NCI-H2227 treated with DMSO at 0.1 percent for 48 hours (cell line): ENCODE results near the gene RAMP2.
"Not testable (repeated sequence)": the region's sequence is repeated elsewhere in the genome, so short reads cannot be mapped to it uniquely, and the experiment has no call there.

Source experiments
- DNase-seq: peaks from one replicate; lab custom pipeline; 2025; lab: John Stamatoyannopoulos, UW

The RAMP2 gene, protein sequence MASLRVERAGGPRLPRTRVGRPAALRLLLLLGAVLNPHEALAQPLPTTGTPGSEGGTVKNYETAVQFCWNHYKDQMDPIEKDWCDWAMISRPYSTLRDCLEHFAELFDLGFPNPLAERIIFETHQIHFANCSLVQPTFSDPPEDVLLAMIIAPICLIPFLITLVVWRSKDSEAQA

DNA sequence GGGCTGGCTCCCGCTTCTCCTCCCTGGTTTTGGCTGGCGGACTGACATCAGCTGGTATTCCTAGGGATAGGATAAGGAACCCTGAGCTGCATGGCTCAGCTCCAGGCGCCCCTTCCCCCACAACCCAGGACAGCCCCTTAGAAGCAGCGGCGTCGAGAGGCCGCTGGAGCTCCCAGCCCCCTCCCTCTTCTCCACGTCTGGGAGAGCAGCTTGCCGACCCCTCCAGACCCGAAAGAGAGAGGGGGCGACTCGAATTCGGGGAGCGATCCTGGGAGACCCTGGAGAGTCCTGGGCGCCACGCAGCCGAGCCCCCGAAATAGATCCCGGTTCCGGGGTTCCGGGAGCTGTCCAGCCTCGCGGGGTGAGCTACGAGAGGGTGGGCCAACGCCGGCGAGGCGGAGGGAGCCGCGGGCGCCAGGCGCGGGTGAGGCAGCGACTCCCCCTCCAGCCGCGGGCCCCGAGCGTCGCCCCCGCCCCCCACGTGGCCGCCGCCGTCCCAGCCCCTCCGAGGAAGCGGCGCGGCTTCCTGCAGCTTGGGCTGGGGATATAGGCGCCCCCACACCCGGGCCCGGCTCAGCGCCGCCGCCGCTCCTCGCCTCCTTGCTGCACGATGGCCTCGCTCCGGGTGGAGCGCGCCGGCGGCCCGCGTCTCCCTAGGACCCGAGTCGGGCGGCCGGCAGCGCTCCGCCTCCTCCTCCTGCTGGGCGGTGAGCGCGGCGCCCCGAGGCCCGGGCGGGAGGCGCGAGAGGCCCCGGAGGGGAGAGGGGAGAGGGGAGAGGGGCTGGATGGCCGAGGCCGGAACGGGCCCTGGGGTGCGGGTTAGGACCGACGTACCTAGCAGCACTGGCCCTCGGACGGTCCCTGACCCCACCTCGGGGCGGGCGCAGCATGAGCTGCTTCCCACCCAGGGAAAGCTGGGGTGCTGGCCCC lies at the start of gene RAMP2:
Gene RAMP2 (plus strand): TSS at position 576 of the 930 bp plus-strand sequence. CDS start 35 bp downstream, at position 611.
- peak; percentile 19 for DNase-seq

DNA sequence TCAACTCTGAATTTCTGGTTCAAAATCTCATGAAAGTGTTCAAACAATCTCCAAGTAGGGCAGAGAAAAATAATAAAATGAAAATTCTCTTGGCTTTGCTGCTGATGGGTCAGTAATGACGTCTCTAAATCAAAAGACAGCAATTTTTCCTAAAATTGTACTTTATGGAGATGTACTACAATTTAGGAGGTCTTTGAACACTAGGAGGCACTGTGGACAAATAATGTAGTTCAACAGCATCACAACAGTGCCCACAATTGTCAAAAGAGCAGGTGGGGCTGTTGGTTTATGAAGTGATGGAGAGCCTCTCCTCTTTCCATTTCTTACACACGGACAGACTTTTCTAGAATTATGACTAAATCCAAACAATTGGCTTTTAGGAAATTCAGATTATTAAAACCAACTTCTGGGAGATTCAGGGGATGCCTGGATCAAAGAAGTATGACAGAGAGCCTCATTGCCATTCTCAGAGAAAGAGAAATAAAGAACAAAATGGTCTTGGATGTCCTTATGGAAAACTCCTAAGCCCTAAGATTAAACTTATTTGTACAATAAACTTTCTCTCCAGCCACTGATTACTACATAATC lies 39.9 kb upstream of the RAMP2 start:
- DNase-seq, result peak; percentile 60

DNA sequence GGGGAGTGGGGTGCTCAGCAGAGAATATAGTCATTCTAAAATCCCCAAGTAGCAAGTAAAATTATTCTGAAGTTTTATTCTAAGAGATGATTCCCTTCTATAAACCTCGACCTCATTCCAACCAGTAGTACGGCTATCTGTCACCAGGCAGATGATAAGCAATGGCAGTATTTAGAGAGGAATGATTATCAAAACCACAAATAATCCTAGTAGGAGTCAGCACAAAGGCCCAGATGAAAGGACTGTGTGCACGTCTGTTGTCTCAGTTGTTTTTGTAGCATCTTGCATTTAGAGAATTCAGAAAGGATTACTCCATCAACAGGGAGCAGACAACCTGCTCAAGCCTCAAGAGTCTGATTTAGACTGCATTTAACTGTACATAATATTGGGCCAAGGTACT lies 37.4 kb upstream of the RAMP2 start:
- no peak for DNase-seq

DNA sequence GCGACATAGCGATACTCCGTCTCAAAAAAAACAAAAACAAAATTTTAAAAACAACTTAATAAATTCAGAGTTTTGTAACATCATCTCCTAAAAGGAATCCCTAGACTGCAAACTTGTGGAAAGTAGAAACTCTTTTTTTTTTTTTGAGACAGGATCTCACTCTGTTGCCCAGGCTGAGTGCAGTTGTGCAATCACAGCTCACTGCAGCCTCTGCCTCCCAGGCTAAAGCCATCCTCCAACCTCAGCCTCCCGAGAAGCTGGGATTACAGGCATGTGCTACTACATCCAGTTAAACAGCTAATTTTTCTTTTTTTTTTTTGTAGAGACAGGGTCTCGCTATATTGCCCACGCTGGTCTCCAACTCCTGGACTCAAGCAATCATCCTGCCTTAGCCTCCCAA lies 35.9 kb upstream of the RAMP2 start:
- no peak for DNase-seq

DNA sequence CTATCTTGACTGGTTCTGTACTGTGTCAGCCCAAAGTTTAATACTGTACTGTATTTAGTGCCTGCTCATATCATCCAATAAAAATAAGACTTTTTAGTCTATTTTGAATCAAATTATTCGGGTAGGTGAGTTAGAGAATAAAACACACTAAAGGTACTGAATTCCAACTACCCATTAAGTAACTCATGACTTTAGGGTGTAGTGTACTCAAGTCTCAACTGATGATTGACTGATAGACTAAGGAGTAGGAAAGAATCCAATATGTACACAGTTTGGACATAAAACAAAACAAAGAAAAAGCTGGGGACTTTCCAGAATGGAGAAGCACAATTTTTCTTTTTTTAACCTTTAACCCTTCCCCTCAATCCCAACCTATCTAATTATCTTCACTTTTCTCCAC lies 20.3 kb upstream of the RAMP2 start:
- no peak for DNase-seq

DNA sequence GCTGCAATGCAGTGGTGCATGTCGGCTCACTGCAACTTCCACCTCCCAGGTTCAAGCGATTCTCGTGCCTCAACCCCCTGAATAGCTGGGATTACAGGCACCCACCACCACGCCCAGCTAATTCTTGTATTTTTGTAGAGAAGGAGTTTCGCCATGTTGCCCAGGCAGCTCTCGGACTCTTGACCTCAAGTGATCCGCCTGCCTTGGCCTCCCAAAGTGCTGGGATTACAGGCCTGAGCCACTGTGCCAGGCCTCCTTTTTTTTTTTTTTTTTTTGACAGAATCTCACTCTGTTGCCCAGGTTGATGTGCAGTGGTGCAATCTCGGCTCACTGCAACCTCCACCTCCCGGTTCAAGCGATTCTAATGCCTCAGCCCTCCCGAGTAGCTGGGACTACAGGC lies 18.1 kb upstream of the RAMP2 start:
- not testable (repeated sequence) for DNase-seq

DNA sequence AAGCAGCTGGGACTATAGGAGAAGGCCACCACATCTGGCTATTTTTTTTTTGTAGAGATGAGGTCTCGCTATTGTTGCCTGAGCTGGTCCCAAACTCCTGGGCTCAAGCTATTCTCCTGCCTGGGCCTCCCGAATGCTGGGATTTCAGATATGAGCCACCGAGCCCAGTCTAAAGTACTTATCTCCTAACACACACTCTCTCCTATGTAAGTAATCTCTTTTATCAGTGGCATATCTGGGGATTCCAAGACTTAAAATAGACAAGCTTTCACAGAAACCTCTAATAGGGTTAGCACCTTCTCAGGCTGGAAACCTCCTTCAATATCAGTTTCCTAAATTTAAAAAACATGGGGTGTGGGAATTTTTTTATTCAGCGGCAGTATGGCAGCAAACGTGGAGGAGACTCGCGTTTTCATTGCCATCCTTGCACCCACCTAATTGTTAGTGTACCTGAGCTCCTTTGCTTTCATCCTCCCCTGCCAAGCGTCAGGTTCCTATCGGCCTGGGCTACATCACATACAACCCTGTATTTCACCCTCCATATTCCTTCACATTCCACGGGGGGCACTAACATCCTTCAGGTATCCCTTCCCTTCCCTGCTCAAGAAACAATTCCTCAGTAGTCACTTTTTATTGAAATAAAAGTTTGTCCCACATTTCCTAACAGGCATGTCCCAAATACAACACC lies 17.3 kb upstream of the RAMP2 start:
- DNase-seq, result no peak

DNA sequence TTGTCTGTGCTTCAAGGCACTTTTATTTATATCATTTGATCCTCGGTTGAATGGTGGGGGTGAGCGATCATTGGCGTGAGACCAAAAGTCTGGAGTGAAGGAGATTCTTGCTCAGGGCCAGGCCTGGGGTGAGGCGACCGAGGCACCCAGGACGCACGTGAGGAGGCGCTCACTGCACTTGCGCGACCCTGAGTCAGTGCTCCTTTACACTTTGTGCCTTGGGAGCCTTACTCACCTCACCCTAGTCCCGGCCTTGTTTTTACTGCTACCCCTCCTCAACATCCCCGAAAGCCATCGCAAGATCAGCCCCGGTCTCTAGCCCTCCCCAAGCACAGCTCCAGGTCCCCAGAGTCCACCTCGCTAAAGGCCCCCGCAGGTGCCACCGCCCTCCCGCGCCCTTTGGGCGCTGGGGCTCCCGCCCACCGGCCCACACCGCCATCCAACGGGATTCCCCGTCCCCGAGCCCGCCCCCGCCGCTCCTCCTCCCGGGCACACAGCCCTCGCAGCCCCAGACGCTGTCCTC lies 16.7 kb upstream of the RAMP2 start:
- DNase-seq, result no peak

DNA sequence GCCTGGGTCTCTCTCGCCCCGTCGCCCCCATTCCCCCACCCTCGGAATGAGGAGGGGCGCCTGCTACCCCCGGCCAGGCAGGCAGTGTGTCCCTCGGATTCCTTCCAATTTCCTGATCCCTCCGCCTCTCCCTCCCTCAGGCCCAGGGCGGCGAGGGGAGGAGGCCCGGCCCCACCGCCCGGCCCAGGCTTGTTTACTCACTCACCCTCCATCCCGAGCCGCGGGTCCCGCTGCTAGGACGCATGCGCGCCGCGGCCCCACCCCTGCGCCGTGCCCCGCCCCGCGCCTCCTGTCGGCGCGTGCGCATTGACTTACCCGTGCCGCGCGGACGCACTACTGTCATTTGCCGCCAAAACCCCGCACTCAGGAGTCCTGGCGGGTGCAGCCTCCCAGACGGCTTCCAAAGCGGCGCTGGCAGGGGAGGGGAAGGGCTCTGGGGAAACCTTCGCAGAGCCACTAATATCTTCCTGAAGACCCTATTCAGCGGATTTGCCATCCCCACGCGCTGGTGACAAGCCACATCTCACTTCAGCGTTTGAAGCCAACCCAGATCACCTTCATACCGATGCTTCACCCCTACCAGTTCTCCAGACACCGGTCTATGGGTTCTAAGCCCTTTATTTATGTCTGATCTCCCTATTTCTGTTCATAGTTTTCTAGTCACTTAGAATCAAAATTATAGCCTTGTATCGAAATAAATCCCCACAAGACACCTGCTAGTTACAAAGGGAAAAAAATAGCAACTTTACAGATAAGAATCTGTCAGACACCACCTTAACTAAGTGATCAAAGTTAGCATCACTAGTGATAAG lies 16.0 kb upstream of the RAMP2 start, which contains the start of gene EZH1:
Gene EZH1 (minus strand): TSS at position 235 of the 812 bp plus-strand sequence. CDS start 16,099 bp downstream, outside the sequence.
- peak; percentile 88 for DNase-seq

DNA sequence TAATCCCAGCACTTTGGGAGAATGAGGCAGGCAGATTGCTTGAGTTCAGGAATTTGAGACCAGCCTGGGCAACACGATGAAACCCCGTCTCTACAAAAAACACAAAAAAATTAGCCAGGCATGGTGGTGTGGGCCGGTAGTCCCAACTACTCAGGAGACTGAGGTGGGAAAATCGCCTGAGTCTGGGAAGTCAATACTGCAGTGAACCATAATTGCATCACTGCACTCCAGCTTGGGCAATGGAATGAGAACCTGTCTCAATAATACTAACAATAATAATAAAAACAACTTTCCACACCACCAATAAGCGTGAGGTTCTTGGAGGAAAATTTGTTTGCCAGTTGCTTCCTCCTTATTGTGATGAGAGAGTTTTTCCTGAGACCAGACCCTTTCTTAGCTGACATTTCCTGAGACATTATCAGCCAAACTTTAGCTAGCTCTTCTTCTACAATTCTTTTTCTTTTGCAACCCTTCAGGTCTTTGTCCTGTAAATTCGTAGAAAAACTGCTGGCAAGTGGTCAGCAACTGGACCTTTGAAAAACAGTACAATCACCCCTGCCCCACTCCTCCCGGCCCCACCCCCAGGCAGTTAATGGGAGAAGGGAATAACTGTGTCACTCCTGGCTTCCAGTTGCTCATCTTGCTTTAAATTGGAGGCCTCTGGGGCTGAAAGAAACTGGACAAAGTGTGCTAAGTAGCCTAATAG lies 12.7 kb upstream of the RAMP2 start:
- DNase-seq, result no peak

DNA sequence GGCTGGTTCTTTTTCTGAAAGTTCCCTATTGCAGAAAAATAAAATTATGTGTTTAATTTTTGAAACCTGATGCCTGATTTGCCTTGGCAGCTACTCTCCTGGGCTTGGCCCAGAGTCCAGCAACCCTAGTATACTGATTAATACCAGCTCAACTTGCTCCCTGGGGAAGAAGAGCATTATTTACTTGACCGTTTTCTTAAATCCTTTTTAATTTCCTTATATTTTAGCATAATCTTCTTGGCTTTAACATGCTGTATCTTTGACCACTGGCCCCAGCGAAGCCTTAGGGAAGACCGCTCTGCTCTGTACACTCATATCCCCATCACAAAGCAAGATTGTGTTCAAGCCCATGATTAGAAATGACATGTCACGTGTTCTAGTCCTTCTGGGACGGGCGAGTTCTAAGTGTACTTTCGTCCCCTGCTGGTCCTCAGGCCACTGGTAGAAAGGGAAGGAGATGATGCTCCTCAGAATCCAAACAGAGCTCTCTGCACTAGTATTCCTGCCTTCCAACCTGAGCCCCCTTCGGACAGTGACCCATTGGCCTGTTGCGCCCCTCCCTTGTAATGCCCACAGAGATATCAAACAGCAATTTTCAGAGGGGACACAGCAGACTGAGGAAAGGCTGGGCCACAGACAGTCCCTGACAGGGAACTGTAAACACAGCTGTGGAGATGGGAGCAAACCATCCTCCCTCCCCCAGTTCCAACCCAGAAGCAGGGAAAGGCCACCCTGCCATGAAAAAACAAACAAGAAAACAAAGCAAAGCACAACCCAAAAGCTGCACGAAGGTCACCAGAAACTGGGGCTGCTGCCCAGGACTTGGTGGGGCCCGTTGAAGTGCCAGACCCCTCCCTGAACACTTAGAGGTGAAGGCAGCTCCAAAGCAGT lies 11.9 kb upstream of the RAMP2 start:
- no peak for DNase-seq

DNA sequence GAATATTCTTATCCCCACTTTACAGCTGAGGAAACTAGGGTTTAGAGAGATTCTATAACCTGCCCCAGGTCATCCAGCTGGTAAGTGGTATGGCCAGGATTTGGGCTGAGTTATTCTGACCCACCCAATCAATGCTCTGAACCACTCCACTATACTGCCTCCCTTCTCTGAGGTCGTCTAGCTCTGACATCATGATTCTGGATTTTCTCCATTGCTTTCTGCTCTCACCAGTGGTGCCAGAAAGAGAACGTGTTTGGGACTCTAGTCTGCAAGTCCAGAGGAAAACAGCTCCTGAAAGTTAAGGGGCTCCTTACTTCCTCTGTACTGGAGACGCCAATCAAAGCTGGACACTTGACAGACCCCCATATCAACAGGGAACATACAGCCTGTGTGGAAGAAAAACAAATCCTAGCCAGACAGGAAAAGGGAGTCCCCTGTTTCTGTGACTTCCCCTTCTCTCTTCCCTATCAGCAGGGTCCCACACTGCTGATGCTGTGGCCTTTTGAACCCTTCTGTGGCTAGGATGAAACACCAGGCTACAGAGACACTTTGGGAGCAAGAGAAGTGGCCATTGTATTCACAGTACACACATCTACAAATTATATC lies 10.2 kb upstream of the RAMP2 start:
- no peak for DNase-seq

DNA sequence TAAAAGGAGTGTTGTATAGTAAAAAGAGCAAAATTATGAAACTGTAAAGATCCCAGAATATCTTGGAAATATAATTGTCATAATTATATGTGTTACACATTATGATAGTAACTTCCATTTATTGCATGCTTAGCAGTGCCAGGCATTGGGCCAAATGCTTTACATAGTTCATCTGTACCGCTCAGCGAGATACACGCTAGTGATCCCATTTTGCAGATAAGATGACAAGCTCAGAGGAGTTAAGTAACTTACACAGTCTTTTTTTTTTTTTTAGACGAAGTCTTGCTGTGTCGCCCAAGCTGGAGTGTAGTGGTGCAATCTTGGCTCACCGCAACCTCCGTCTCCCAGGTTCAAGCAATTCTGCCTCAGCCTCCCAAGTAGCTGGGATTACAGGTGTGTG lies 9.4 kb upstream of the RAMP2 start:
- DNase-seq, result no peak

DNA sequence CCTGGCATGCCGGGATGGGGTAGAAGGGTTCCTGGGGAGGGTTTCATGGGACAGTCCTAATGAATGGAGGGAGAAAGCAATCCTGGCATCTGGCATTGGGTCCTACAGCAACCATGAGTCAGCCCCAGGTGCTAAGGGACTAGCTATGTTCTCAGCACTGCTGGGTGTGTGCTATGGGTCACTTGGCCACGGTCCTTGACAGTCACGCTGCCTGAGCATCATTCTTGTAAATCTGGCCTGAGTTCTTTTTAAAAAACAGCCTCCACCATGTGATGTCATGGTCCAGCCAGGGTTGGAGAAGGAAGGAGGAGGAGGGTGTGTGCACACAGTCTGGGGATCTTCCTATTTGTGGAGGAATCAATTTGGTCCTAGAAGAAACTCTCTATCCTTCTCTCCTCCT lies 6.2 kb upstream of the RAMP2 start:
- no peak for DNase-seq

DNA sequence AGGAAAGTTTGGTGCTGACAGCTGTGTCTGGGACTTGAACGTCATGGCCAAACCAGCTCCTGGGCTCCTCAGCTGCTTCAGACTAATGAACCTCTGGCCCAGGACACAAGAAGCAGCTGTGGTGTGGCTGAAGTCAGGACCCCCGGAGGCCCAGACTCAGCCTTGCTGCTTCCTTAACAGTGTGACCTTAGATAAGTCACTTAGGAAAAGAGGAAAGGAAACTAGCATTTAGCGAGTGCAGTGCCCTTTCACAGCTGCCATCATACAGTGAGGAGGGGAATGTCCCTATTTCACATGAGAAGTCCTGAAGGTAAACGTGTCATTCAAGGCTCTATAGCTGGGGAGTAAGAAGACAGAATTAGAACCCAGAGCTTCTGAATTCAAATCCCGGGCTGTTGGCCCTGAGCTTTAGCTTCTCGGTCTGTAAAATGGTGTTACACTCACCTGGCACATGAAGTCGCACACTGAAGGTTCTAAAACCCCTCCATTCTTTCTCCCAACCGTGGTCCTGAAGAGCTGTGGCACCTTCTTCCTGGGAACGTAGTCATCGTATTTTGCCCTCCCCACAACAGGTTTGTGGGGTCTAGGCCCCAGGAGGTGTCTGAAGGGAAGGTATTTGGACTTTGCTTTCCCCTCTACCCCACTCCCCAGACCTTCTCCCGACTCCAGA lies 910 bp upstream of the RAMP2 start:
- no peak for DNase-seq

DNA sequence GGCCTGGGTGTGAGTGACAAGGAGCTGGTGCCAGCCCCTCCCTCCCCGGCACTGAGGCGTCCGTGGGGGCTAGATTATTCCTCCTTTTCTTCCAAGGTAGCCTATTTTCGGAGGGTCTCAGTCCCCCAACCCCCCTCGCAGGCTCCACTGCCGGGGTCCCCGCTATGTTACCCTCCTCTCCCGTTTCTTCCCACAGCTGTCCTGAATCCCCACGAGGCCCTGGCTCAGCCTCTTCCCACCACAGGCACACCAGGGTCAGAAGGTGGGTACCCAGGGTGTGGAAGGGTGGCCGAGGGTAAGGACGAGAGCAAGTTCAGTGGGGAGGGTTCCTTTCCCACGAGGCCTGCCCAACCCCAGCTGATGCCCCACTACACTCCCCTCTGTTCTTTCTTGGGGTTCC lies 611 bp downstream of the RAMP2 start:
- no peak for DNase-seq

DNA sequence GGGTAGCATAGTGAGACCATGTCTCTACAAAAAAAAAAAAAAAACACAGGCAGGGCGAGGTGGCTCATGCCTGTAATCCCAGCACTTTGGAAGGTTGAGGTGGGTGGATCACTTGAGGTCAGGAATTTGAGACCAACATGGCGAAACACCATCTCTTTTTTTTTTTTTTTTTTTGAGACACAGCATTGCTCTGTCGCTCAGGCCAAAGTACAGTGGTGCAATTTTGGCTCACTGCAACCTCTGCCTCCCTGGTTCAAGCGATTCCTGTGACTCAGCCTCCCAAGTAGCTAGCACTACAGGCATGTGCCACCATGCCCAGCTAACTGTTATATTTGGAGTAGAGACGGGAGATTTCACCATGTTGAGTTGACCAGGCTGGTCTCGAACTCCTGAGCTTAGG lies 5.1 kb downstream of the RAMP2 start:
- DNase-seq, result no peak

DNA sequence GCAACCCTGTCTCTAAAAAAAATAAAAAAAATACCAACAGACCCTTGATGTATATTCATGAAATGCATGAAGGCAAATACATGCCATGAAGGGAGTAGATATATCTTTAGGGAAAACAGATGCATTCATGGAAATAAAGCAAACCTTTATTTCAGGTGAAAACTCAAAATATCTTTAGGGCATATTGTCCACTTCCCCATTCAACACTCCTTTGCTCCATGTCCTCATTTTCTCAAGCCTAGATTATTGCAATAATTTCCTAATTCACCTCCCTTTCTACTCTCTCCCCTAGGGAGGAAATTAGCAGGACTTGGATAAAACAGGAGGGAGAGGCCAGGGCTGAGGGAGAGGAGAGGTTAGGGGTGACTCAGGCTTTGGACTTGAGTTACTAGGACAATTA lies 6.5 kb downstream of the RAMP2 start:
- no peak for DNase-seq

DNA sequence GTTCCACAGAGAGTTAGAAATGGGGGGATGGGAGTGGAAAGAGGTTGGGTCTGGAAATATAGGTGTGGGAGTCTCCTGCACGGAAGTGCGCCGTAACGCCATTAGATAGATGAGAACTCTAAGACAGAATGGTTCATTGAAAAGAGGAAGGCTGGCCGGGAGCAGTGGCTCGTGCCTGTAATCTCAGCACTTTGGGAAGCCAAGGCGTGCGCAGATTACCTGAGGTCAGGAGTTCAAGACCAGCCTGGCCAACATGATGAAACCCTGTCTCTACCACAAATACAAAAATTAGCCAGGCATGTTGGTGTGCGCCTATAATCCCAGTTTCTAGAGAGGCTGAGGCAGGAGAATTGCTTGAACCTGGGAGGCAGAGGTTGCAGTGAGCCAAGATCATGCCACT lies 7.0 kb downstream of the RAMP2 start:
- peak; percentile 40 for DNase-seq
